ENCODE results near the gene PPP2R5C. TPM values are rescaled to one million over a fixed set of nuclear protein-coding genes. Genes with fewer than 3 reads are reported as not detected.

Gene PPP2R5C
- total and polyA plus RNA-seq, 9 of the 15 experiments (the other 6 are each of a cell fraction or from before 2014, with no cell fraction given), result 284 to 617 (median 395) TPM

GRCh38 chr14:101796016-101796415 is 34.5 kb downstream of the PPP2R5C start (continued):
- TF ChIP-seq CTCF (IDR thresholded peaks at IDR 0.05 in 2 of 3, conservative IDR thresholded peaks at IDR 0.05 in 1 of 3; ENCODE audit: insufficient read depth in 2 of 3, low read depth in 1 of 3, low read length in 3 of 3) (no peak), ETV5 (CRISPR knock-in tag; IDR thresholded peaks at IDR 0.05; ENCODE audit: low read depth) (no peak), RAD51 (IDR thresholded peaks at IDR 0.05; ENCODE audit: borderline replicate concordance, low read depth) (no peak), EGR1 (conservative IDR thresholded peaks at IDR 0.05) (no peak), SMAD4 (CRISPR knock-in tag; conservative IDR thresholded peaks at IDR 0.05) (no peak), CSDE1 (IDR thresholded peaks at IDR 0.05) (no peak), IRF2 (CRISPR knock-in tag; IDR thresholded peaks at IDR 0.05) (no peak), SIX5 (IDR thresholded peaks at IDR 0.05; ENCODE audit: borderline replicate concordance in 1 of 2, insufficient read depth in 1 of 2, low read depth in 1 of 2, low read length in 2 of 2) (no peak), ZNF75A (CRISPR knock-in tag; IDR thresholded peaks at IDR 0.05) (no peak), SAFB (IDR thresholded peaks at IDR 0.05; ENCODE audit: borderline replicate concordance, low read depth, low read length) (no peak), ZNF444 (CRISPR knock-in tag; IDR thresholded peaks at IDR 0.05) (no peak), MYNN (IDR thresholded peaks at IDR 0.05) (no peak), MYNN (CRISPR knock-in tag; IDR thresholded peaks at IDR 0.05) (no peak), CCNT2 (IDR thresholded peaks at IDR 0.05; ENCODE audit: borderline replicate concordance, extremely low read depth, insufficient read length, low read depth, low read length) (no peak), ZBTB7A (IDR thresholded peaks at IDR 0.05; ENCODE audit: borderline replicate concordance, control insufficient read depth, low read depth, low read length) (no peak)
